Epithelial cell of proximal tubule (primary cell): ENCODE data around the gene GPC5. TPM values are rescaled to one million over a fixed set of nuclear protein-coding genes. Genes with fewer than 3 reads are reported as not detected.

Experiments
- DNase-seq: peaks from one replicate; pipeline ENCODE4 v3.0.0-alpha.2; 2011; ENCODE audit warnings: low read depth
- H3K4me3 ChIP-seq: 2 replicates; pipeline ENCODE4 v1.5.1; 2011; ENCODE audit warnings: low read depth, mild to moderate bottlenecking, low read length
- CTCF ChIP-seq: conservative IDR thresholded peaks from 2 replicates; pipeline ENCODE4 v1.5.1; 2012; ENCODE audit warnings: low read depth, mild to moderate bottlenecking, low read length
- total RNA-seq: library from RNA; depleted of rRNA; stranded (reverse); fragments of >200 nt; gene quantifications from 2 replicates; pipeline ENCODE4 v1.2.3, GENCODE V29; 2015

Gene GPC5
- total RNA-seq, 1 donor from 2014 or later, result not detected

DNA sequence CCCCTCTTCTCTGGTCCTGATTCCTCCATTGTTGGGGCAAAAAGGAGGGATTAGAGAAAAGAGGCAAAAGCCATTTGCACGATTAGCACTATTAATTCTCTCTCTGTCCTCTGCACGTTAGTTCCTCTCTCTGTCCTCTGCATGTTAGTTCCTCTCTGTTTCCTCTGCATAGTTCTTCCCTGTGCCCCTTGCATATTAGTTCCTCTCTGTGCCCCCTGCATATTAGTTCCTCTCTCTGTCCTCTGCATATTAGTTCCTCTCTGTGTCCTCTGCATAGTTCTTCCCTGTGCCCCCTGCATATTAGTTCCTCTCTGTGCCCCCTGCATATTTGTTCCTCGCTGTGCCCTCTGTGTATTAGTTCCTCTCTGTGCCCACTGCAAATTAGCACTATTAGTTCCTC, 981.0 kb downstream of the GPC5 start:
- DNase-seq, result no peak
- TF ChIP-seq CTCF, result no peak
- no peak overlapping the region for H3K4me3 ChIP-seq

DNA sequence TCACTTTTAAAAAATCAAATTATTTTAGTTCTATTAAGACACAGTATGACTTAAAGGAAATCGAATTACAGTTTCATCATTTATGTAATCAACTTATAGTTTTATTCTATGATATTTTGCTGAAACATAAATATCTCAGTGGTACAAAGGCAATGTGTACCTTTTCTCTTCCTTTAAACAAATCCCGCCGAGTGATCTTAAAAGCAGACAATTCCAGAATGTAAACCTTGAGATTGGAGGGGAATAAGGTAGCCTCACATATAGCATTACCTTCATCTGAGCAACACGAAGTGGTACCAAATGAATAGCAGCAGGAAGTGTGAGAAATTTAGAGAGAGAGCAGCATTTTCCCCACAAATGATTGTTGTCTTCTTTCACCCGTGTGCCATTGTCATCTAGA, 986.0 kb downstream of the GPC5 start:
- no peak overlapping the region for H3K4me3 ChIP-seq
- DNase-seq, result no peak
- TF ChIP-seq CTCF, result no peak

DNA sequence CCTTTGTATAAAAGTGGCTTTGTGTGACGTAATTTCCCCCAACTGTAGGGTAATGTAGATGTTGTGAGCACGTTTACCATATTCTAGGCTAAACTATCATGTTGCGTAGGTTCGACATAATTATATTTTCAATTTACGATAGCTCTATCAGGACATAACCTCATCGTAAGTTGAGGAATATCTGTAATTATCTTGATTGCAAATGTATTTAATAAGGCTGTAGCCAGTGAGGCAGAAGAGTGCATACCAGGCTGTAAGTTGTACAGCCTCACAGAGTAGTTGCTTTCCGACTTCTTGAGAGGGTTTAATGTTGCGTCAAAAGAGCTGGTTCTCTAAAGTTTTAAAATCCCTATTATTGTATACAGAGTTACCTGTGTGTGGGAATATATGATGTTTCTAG, 988.8 kb downstream of the GPC5 start:
- H3K4me3 ChIP-seq, result no peak overlapping the region
- TF ChIP-seq CTCF, result no peak
- DNase-seq, result no peak

GRCh38 chr13:92390217-92390616, 991.8 kb downstream of the GPC5 start:
- DNase-seq, result no peak
- TF ChIP-seq CTCF, result no peak
- H3K4me3 ChIP-seq, result no peak overlapping the region

DNA sequence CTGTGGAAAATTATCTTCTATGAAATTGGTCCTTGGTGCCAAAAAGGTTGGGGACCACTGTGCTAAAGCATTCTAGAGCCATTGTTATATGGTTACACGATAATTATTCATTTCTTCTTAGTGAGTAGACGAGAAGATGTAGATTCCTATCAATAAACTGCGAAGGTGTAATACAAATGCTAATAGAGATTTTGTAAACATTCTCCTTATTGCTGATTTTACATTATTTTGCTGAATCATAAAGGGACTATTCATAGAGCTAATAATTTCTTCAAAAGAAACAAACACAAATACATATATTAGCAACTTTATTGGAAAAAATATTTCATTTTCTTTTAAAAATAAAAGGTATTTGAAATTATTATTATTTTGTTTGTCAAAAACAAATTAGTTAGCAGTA, 1005.2 kb downstream of the GPC5 start:
- no peak overlapping the region for H3K4me3 ChIP-seq
- no peak for TF ChIP-seq CTCF
- no peak for DNase-seq

GRCh38 chr13:92407858-92408257, 1009.4 kb downstream of the GPC5 start:
- H3K4me3 ChIP-seq, result no peak overlapping the region
- TF ChIP-seq CTCF, result no peak
- DNase-seq, result no peak

- H3K4me3 ChIP-seq, result no peak overlapping the region
- no peak for DNase-seq
- no peak for TF ChIP-seq CTCF
These were observed 1014.1 kb downstream of the GPC5 start for GRCh38 chr13:92412481-92412880.
